ENCODE data around the gene VPS4A.
"Not testable (repeated sequence)": the region's sequence is repeated elsewhere in the genome, so short reads cannot be mapped to it uniquely, and the experiment has no call there.

The VPS4A gene

DNA sequence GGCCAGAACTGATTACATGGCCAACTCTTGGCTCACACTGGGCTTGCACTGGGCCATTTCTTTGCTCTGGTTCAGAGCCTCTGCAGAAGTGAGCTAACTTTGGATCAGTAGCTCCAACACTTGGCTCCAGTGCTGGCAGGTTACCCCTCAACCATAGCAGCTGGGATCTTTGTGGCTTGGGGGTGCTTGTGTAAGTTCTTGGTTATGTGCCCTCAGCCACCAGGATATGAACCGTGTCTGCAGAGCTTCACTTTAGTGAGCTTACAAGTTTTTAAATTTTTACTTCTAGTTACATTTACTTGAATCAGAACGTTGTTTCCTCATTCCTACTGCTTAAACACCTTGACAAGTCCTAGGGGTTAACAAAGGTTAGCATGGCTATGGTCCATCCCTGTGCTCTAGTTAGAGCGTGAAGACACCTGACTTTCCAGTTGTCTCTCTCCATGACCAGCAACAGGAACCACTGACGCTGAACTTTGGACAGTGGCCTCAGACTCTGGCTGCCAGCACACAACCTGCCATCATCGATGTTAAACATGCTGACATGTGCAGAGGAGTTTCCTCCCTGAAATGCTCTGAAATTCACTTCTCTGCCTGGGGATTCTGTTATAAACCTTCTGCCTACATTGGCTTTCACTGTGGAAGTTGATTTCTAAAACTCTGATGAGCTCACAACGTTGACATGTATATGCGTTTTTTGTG is 15.2 kb downstream of the VPS4A start:
- DNase-seq (ENCODE audit: low read depth in 3 of 3, low spot score in 1 of 3) = no peak

DNA sequence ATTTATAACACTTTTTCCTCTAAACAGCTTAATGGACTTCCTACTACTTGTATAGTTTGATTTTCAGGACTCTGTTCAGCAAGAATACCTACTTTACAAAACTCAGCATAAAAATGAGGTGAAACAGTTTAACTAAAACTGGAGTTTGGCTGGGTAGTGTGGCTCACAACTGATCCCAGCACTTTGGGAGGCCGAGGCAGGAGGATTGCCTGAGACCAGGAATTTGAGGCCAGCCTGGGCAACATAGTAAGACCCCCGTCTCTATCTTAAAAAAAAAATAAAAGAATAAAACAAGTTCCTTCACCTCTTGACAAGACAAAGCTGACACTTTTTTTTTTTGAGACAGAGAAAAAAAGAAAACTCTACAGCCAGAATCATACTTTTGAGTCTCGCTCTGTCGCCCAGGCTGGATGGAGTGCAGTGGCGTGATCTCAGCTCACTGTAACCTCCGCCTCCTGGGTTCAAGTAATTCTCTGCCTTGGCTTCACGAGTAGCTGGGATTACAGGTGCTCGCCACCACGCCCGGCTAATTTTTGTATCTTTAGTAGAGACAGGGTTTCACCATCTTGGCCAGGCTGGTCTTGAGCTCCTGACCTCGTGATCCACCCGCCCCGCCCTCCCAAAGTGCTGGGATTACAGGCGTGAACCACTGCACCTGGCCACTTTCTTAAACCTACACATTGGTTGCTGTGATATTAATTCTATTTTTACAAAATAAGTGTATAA is 16.6 kb downstream of the VPS4A start:
- DNase-seq (ENCODE audit: low read depth in 3 of 3, low spot score in 1 of 3) = no peak

DNA sequence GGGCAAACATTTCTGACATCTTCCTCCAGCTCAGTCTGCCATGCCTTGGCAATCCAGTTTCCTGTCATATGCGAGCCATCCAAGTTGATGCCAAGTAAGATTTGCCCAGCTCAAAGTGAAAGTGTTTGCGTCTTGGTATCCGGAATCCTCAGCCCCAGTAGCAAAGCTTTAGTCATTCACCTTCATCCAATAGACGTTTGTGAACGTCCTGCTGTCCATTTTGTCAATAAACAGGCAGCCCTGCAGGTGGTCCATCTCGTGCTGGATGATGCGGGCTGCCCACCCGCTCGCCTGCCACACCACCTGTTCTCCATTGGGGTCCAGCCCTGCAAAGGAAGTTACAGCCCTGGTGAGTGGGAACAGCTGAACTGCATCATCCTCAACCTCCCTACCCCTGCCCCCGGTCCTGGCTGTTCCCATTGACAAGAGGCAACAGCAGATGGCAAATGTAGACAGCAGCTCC is 17.7 kb downstream of the VPS4A start:
- DNase-seq (ENCODE audit: low read depth in 3 of 3, low spot score in 1 of 3) = no peak

DNA sequence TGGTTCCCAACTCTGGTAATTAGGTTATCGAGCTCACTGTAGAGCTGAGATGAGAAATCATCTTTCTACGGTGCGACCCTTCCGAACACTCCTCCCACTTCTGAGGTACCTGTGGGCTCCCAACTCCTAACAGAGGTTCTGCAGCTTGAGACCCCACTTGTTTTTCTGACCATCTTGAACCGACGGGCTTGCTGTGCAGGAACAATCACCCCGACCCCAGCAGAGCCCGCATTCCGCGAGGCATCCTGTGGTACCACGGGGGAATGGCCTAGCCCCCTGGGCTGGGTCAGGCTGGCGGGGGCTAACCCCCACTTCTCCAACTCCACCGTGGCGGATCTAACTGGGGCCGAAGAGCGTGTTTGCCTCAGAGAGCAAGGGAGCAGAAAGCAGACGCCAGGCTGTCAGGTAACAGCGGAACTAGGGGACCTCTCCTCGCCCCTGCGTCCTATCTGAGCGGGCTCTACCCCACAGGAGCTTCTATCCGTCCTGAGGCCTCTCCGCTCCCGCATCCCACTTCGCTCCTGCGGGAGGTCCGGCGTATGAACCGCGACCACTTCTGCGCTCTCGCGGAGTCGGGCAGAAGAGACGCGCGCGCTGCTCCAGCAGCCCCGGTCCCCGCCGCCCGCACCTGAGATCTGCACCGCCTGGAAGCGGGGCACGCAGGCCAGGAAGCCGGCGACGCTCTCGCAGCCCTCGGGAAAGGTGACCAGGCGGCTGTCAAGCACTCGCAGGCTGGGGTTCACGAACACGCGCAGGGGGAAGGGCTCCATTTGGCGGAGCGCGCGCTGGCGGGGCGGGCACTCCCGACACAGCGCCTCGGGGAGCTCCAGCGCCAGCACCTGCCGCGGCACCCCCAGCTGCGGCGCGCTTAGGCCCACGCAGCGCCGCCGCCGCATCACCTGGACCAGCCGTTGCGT is 18.5 kb downstream of the VPS4A start:
- peak in 1 of 3 donors; percentile 29 for DNase-seq (ENCODE audit: low read depth in 3 of 3, low spot score in 1 of 3)

- DNase-seq (ENCODE audit: low read depth in 3 of 3, low spot score in 1 of 3) = peak; percentile 45 to 79 (median 61)
These were observed 19.3 kb downstream of the VPS4A start, which contains the start of gene PDF for GRCh38 chr16:69330286-69331109. TSS of gene PDF (minus strand) at chr16:69330588. CDS start at chr16:69330570, 18 bp downstream.

DNA sequence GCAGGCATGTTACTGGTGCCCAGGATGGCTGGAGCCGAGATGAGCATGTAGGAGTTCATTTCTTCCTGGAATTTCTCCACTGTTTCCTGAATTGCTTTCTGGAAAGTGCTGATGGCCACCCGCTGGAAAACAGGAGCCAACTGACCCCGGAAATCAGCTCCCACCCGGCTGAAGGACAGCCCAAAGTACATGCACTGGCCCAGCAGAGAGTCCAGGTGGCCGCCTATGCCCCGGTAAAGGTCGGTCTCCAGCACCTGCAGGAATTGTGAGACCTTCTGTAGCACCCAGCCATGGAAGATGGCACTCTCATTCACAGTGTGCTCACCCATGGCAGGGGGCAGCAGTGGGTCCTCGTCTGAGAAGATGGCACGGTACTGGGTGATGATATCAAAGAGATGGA is 23.5 kb downstream of the VPS4A start:
- no peak for DNase-seq (ENCODE audit: low read depth in 3 of 3, low spot score in 1 of 3)

DNA sequence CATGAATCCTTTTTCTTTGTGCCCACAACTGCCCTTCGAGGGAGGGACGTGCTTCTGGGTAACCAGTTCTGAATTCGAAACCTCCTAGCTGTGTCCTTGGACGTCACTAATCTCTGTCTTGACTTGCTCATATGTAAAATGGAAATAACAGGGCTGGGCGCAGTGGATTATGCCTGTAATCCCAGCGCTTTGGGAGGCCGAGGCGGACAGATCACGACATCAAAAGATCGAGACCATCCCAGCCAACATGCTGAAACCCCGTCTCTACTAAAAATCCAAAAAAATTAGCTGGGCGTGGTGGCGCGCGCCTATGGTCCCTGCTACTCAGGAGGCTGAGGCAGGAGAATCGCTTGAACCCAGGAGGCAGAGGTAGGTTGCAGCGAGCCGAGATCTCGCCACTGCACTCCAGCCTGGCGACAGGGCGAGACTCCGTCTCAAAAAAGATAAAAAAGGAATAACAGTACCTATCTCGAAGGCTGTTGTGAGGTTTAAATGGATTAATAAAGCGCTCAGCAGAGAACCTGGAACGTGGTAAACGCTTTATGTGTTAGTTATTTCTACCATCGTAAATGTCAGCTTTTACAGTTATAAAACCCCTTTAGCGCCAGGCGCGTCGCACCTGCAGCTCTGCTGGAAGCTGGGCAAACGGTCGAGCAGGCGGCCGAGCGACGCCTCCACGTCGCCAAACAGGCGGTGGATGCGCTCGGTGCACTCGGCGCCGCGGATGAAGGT is 27.6 kb downstream of the VPS4A start:
- DNase-seq (ENCODE audit: low read depth in 3 of 3, low spot score in 1 of 3) = no peak

DNA sequence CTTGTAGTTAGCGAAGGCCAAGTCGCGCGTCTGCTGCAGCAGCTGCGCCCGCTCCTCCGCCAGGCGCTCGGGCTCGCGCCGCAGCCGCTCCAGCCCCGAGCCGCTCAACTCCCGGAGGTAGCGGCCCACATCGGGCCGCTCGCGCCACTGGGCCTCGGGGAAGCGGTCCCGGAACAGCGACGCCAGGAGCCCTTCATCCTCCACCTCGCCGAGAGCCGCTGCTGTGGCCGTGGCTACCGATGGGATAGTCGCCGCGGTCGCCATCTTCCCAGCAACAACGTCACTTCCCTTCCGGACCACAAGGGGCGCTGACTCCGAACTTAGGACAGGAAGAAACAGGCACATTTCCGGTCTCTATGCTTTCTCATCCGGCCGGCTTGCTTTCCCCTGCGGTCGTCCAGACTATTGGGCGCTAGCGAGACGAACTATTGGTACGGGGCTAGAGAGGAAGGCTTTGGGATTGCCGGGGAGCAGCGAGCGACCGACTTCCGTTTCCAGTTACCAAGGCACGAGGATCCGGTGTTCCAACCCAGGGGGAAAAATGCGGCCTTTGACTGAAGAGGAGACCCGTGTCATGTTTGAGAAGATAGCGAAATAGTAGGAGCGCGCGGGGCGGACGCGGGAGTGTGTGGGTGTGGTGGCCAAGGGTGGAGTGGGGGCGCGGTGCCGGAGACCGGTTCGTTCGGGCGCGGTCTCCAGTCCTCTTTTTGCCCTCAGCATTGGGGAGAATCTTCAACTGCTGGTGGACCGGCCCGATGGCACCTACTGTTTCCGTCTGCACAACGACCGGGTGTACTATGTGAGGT is 28.3 kb downstream of the VPS4A start, which contains the start of the genes COG8 and NIP7:
TSS of gene COG8 (minus strand) at position 276 of the 806 bp plus-strand sequence. CDS start at position 264, 12 bp downstream.
TSS of gene NIP7 (plus strand) at position 484 of the 806 bp plus-strand sequence. CDS start at position 542, 58 bp downstream.
- DNase-seq (ENCODE audit: low read depth in 3 of 3, low spot score in 1 of 3) = peak; percentile 76 to 85 (median 79)

GRCh38 chr16:69340095-69340644 is 29.0 kb downstream of the VPS4A start:
- no peak for DNase-seq (ENCODE audit: low read depth in 3 of 3, low spot score in 1 of 3)

GRCh38 chr16:69344171-69344570 is 33.0 kb downstream of the VPS4A start:
- no peak for DNase-seq (ENCODE audit: low read depth in 3 of 3, low spot score in 1 of 3)

- DNase-seq (ENCODE audit: low read depth in 3 of 3, low spot score in 1 of 3) = no peak
These were observed 34.8 kb downstream of the VPS4A start for GRCh38 chr16:69345923-69346322.

GRCh38 chr16:69346683-69347082 is 35.5 kb downstream of the VPS4A start:
- no peak for DNase-seq (ENCODE audit: low read depth in 3 of 3, low spot score in 1 of 3)

GRCh38 chr16:69348222-69348621 is 37.1 kb downstream of the VPS4A start:
- no peak for DNase-seq (ENCODE audit: low read depth in 3 of 3, low spot score in 1 of 3)

- DNase-seq (ENCODE audit: low read depth in 3 of 3, low spot score in 1 of 3) = no peak
These were observed 38.4 kb downstream of the VPS4A start for GRCh38 chr16:69349536-69349935.

GRCh38 chr16:69350536-69351133 is 39.5 kb downstream of the VPS4A start:
- DNase-seq (ENCODE audit: low read depth in 3 of 3, low spot score in 1 of 3) = no peak

- no peak for DNase-seq (ENCODE audit: low read depth in 3 of 3, low spot score in 1 of 3)
These were observed 40.3 kb downstream of the VPS4A start, which contains the start of gene TMED6 for GRCh38 chr16:69351309-69352027. TSS of gene TMED6 (minus strand) at chr16:69351786. CDS start at chr16:69351753, 33 bp downstream.

DNA sequence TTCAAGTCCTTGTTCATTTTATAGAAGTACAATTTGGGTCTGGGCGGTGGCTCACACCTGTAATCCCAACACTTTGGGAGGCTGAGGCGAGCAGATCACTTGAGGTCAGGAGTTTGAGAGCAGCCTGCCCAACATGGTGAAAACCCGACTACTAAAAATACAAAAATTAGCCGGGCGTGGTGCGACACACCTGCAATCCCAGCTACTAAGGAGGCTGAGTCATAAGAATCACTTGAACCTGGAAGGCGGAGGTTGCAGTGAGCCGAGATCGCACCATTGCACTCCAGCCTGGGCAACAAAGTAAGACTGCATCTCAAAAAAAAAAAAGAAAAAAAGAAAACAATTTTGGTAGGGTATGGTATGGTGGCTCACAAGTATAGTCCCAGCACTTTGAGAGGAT is 48.9 kb downstream of the VPS4A start:
- not testable (repeated sequence) for DNase-seq (ENCODE audit: low read depth in 3 of 3, low spot score in 1 of 3)

All from stimulated activated CD4-positive, alpha-beta T cell treated with anti-CD3 and anti-CD28 coated beads, TNF-alpha, amount 100 ng/mL, for 1 hour (primary cell).